ENCODE measurements around the gene RBM19.
"Not testable (repeated sequence)": the region's sequence is repeated elsewhere in the genome, so short reads cannot be mapped to it uniquely, and the experiment has no call there.

DNA sequence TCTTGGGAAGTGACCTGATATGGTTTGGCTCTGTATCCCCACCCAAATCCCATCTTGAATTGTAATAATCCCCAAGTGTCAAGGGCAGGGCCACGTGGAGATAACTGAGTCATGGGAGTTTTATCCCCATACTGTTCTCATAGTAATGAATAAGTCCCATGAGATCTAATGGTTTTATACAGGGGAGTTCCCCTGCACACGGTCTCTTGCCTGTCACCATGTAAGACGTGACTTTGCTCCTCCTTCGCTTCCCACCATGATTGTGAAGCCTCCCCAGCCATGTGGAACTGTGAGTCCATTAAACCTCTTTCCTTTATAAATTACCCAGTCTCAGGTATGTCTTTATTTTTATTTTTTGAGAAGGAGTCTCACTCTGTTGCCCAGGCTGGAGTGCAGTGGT is 26.6 kb upstream of the RBM19 start:
- TF ChIP-seq SUZ12 (IDR thresholded peaks at IDR 0.05; ENCODE audit: extremely low read depth, insufficient read depth, insufficient read length); ZNF274 (IDR thresholded peaks at IDR 0.05; ENCODE audit: low read depth, low read length): not testable (repeated sequence)

Data from NT2/D1 (cell line).